GM19397 (cell line): ENCODE measurements around the gene KCNQ1.

Source experiments
- ATAC-seq: cut with Tn5 transposase; IDR thresholded peaks from one replicate; pipeline ENCODE4 v1.9.1; 2021; ENCODE audit warnings: mild to moderate bottlenecking, moderate library complexity; ENCODE audit not compliant: unreplicated experiment

KCNQ1 gene

GRCh38 chr11:2657697-2658284 lies 213.0 kb downstream of the KCNQ1 start:
- ATAC-seq: no peak

GRCh38 chr11:2660357-2660939 lies 215.6 kb downstream of the KCNQ1 start:
- no peak for ATAC-seq

GRCh38 chr11:2661173-2662023 lies 216.6 kb downstream of the KCNQ1 start:
- ATAC-seq: no peak

GRCh38 chr11:2662024-2662312 lies 217.2 kb downstream of the KCNQ1 start:
- ATAC-seq: no peak

- ATAC-seq: no peak
Observed at GRCh38 chr11:2662430-2663299, 217.9 kb downstream of the KCNQ1 start.

- ATAC-seq: no peak
Observed at GRCh38 chr11:2663506-2663905, 218.7 kb downstream of the KCNQ1 start.

- no peak for ATAC-seq
Observed at GRCh38 chr11:2663915-2664314, 219.1 kb downstream of the KCNQ1 start.

GRCh38 chr11:2664376-2664775 lies 219.6 kb downstream of the KCNQ1 start:
- no peak for ATAC-seq

GRCh38 chr11:2664791-2665525 lies 220.2 kb downstream of the KCNQ1 start:
- no peak for ATAC-seq

- no peak for ATAC-seq
Observed at GRCh38 chr11:2665526-2666400, 221.0 kb downstream of the KCNQ1 start.

- ATAC-seq: no peak
Observed at GRCh38 chr11:2666401-2666741, 221.6 kb downstream of the KCNQ1 start.

- no peak for ATAC-seq
Observed at GRCh38 chr11:2666828-2667570, 222.2 kb downstream of the KCNQ1 start.

GRCh38 chr11:2667940-2668339 lies 223.1 kb downstream of the KCNQ1 start:
- no peak for ATAC-seq

GRCh38 chr11:2668876-2669275 lies 224.1 kb downstream of the KCNQ1 start:
- ATAC-seq: no peak

GRCh38 chr11:2669634-2670469 lies 225.0 kb downstream of the KCNQ1 start:
- ATAC-seq: no peak

- ATAC-seq: no peak
Observed at GRCh38 chr11:2670541-2671100, 225.8 kb downstream of the KCNQ1 start.

GRCh38 chr11:2671748-2672147 lies 226.9 kb downstream of the KCNQ1 start:
- ATAC-seq: no peak
